ENCODE results near the gene POLR3G. TPM values are rescaled to one million over a fixed set of nuclear protein-coding genes. Genes with fewer than 3 reads are reported as not detected.

POLR3G gene
- total and polyA plus RNA-seq, 2 donors from 2014 or later, result 1.0 to 1.5 TPM

DNA sequence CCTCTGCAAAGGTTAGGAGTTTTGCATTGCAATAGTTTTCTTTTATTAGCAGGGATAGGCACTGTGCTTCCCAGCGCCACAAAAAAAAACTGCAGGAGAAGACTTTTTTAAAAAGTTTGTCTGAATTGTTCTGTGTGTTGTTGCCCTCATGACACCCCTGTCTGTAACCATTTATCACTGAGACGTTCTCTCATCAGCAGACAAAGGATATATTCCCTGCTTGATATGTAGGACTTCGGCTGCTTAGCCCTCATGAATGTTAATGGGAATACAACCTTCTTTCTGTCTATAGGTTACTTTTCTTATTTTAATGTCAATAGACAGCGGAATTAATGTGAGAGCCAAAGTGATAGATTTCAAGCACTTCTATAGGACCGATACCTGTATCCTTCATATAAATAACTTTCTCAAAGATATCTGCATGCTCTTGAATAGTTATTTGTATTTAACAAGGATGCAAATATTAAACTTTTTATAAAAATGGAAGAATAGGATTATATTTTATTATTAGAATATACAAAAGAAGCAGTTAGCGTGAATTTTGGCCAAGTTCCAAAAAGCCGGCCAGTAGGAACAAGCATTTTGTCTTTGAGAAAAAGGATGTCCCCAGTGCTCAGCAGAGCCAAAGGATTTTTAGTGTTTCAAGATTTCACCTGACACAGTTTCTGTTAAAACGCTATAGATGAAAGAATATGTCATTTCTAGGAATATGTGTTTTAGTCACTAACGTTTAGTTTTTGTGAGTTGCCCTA is 56.2 kb downstream of the POLR3G start:
- Histone ChIP-seq H3K9ac (ENCODE audit: low read length in 3 of 3) (peak overlapping the region in 1 of 3 donors; percentile 84), H3K27me3 (ENCODE audit: control insufficient read depth, insufficient read depth, low read length) (no peaks in the 10 kb centered on the region), H3K36me3 (ENCODE audit: control insufficient read depth in 2 of 3, insufficient read depth in 3 of 3, low read length in 3 of 3) (no peaks in the 10 kb centered on the region), H3K4me1 (ENCODE audit: control insufficient read depth in 2 of 3, insufficient read depth in 2 of 3, low read depth in 1 of 3, low read length in 3 of 3) (peaks cover 2 to 4% (median 2%) of the 10 kb centered on the region in 3 donors), H3K4me3 (ENCODE audit: low read length in 3 of 3) (peak overlapping the region in 2 of 3 donors; percentile 95 to 99), H3K27ac (ENCODE audit: low read depth in 2 of 2, low read length in 2 of 2) (no peak overlapping the region), H3K9me3 (ENCODE audit: control insufficient read depth in 2 of 3, insufficient read depth in 1 of 3, low read length in 3 of 3) (no peaks in the 10 kb centered on the region)
- TF ChIP-seq, protein P1, sequence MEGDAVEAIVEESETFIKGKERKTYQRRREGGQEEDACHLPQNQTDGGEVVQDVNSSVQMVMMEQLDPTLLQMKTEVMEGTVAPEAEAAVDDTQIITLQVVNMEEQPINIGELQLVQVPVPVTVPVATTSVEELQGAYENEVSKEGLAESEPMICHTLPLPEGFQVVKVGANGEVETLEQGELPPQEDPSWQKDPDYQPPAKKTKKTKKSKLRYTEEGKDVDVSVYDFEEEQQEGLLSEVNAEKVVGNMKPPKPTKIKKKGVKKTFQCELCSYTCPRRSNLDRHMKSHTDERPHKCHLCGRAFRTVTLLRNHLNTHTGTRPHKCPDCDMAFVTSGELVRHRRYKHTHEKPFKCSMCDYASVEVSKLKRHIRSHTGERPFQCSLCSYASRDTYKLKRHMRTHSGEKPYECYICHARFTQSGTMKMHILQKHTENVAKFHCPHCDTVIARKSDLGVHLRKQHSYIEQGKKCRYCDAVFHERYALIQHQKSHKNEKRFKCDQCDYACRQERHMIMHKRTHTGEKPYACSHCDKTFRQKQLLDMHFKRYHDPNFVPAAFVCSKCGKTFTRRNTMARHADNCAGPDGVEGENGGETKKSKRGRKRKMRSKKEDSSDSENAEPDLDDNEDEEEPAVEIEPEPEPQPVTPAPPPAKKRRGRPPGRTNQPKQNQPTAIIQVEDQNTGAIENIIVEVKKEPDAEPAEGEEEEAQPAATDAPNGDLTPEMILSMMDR (IDR thresholded peaks at IDR 0.05; ENCODE audit: borderline replicate concordance, extremely low read depth, insufficient read depth), result no peak
- FAIRE-seq (no peak), DNase-seq (peak in 1 of 5 donors; percentile 4)
- intact Hi-C loops (cut with DNase I), result no loop called here

DNA sequence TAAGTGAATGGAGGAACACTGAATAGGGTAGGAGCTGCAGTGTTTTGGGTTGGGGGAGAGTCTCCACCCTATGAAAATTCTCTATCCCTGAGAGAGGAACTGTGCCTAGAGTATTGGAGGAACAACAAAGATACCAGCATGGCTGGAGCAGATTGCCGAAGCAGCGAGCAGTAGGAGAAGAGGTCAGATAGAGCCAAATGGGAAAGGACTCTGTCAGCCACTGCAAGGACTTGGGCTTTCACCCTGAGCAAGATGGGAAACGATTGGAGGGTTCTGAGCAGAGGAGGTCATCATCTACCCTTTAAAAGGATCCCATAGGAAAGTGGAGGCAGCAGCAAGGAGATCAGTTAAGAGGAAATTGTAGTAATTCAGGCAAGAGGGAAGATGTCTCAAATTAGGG is 59.1 kb downstream of the POLR3G start:
- peaks cover 0 to 2% (median 2%) of the 10 kb centered on the region in 3 donors for H3K4me1 ChIP-seq (ENCODE audit: control insufficient read depth in 2 of 3, insufficient read depth in 2 of 3, low read depth in 1 of 3, low read length in 3 of 3)
- intact Hi-C loops (cut with DNase I), result no loop called here
- H3K9ac ChIP-seq (ENCODE audit: low read length in 3 of 3), result no peak overlapping the region
- no peaks in the 10 kb centered on the region for H3K36me3 ChIP-seq (ENCODE audit: control insufficient read depth in 2 of 3, insufficient read depth in 3 of 3, low read length in 3 of 3)
- DNase-seq (no peak), FAIRE-seq (no peak)
- H3K9me3 ChIP-seq (ENCODE audit: control insufficient read depth in 2 of 3, insufficient read depth in 1 of 3, low read length in 3 of 3), result no peaks in the 10 kb centered on the region
- no peak overlapping the region for H3K4me3 ChIP-seq (ENCODE audit: low read length in 3 of 3)
- no peak overlapping the region for H3K27ac ChIP-seq (ENCODE audit: low read depth in 2 of 2, low read length in 2 of 2)
- TF ChIP-seq, protein P1 (IDR thresholded peaks at IDR 0.05; ENCODE audit: borderline replicate concordance, extremely low read depth, insufficient read depth), result no peak
- no peaks in the 10 kb centered on the region for H3K27me3 ChIP-seq (ENCODE audit: control insufficient read depth, insufficient read depth, low read length)

DNA sequence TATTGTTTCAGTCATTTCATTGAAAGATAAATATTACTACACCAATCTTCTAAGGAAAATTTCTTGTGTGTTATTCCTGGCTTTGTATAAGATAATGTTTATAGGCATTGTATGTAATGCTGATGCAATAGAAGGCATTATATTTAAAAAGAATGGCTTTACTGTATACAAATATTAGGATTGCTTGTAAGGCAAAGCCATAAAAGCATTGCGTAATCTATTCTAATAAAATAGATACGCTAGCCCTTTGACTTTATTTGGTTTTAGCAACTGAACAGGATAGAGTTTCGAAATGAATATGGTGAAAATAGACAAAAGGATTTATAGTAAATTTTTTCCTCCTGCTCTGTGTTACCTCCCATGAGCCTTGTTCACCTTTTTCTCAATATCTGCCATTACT is 60.3 kb downstream of the POLR3G start:
- intact Hi-C loops (cut with DNase I), result no loop called here
- H3K9ac ChIP-seq (ENCODE audit: low read length in 3 of 3), result no peak overlapping the region
- DNase-seq (no peak), FAIRE-seq (no peak)
- TF ChIP-seq, protein P1 (IDR thresholded peaks at IDR 0.05; ENCODE audit: borderline replicate concordance, extremely low read depth, insufficient read depth), result no peak
- no peaks in the 10 kb centered on the region for H3K36me3 ChIP-seq (ENCODE audit: control insufficient read depth in 2 of 3, insufficient read depth in 3 of 3, low read length in 3 of 3)
- no peak overlapping the region for H3K27ac ChIP-seq (ENCODE audit: low read depth in 2 of 2, low read length in 2 of 2)
- H3K27me3 ChIP-seq (ENCODE audit: control insufficient read depth, insufficient read depth, low read length), result no peaks in the 10 kb centered on the region
- no peak overlapping the region for H3K4me3 ChIP-seq (ENCODE audit: low read length in 3 of 3)
- no peaks in the 10 kb centered on the region for H3K9me3 ChIP-seq (ENCODE audit: control insufficient read depth in 2 of 3, insufficient read depth in 1 of 3, low read length in 3 of 3)
- H3K4me1 ChIP-seq (ENCODE audit: control insufficient read depth in 2 of 3, insufficient read depth in 2 of 3, low read depth in 1 of 3, low read length in 3 of 3), result peaks cover 0 to 2% (median 0%) of the 10 kb centered on the region in 3 donors

Data from kidney (tissue), 14 donors.